ENCODE results near the gene FKBP7.
"Not testable (repeated sequence)": the region's sequence is repeated elsewhere in the genome, so short reads cannot be mapped to it uniquely, and the experiment has no call there.

Gene FKBP7

DNA sequence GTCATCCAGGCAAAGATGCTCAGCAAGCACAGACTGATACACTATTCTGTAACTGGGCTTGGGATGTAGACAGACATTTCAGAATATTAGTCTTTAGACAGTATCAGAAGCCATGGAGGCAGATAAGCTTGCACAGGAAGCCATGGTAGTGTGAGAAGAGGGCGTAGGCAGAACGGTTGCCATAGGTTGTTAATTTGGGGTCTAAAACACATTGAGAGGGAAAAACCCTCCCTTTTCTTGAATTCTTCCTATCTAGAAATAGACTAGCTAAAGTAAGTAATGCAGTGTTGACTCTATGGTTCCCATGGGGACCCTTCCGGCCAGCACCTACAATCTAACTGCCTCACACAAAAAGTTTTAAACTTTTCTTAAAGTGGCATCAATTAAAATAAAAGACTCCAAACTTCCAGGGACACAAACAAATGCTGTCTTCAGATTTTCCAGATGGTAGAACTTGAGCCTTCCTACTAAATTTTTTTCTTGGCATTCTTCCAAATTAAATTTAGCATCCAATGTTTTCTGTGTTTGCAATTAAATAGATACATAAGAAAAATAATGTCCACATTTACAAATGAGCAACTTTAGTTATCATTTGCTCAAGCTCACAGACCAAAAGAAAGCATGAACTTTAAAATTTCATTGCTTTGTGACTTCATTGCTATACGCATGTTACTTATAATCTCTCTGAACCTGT, 29.3 kb downstream of the FKBP7 start:
- DNase-seq: no peak

DNA sequence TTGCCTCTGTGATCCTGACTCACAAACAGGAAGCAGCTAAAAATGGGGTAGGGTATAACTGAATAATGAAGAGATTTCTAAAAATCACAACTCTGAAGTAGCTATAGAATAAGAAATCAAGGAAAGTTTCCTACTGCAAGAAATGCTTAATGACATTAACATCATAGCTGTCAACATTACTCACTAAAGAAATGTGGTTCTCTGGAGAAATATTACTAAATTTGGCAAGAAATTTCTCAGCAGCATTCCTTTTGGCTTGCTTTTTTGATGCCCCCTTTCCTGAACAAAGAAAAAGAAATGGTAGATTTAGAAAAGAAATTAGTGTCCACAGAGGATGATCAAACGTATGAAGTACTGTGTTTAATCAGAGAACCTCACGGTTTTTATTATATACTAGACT, 37.0 kb downstream of the FKBP7 start:
- DNase-seq: no peak

DNA sequence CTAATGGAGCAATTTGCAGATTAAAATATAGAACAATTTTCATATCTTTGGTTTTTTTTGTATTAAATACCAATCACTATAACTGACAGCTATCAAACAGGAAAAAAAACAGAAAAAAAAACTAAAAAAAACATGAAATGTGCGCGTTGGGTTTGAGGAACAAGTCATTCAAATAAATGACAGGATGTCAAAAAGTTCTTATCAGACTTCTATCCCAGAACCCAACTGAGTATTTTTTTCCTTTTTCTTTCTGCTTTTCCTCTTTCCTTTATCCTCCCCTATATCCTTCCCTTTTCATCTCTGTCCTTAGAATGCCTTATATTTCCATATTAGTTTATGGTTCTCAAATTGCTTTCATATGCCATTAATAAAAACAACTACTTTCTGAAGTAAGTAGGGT, 41.7 kb downstream of the FKBP7 start:
- no peak for DNase-seq

DNA sequence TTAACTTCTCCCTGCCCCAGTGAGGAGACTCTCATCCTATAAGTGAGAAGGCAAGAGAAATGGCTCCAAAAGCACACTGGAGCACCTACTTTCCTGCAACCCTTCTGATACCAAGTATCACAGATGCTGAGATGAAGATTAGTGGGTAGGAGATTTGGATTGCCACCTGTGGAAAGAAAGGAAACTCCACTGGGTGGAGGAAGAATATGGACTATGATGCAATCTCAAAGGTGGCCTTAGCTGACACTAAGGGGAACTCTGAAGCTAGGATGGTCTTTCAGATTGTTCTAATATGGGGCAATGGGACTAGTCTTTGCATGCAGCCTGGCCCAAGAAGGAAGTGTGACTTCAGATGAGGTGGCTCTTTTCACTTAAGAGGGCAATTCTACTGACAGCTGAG, 49.1 kb downstream of the FKBP7 start:
- DNase-seq: no peak

DNA sequence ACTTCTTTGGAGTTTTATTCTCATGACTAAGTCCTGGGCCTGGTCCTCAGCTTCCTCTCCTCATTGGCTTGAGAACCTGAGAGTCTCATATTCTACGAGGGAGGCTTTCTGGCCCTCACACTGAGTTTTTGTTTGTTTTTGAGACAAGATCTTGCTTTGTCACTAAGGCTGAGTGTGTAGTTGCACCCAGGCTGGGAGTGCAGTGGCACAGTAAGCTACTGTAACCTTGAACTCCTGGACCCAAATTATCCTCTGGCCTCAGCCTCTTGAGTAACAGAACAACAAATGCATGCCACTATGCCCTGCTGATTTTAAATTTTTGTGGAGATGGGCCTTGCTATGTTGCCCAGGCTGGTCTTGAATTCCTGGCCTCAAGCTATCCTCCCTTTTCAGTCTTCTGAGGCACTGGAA, 50.0 kb downstream of the FKBP7 start:
- DNase-seq: no peak

DNA sequence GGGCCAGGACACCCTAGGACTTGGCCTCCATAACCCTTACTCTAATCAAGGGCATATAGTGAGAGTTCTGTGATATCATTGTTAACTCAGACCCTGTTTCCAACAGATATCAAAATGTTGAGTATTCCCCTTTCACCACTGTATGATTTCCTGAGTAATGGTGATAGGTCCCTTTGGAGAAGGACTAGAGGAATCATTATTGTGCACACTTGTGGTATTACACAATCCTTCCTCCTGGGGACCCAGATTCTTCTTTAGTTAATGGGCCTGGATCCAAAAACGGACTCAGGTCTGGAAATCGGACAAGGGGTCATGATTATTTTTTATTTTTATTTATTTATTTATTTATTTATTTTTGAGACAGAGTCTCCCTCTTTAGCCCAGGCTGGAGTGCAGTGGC, 50.9 kb downstream of the FKBP7 start:
- no peak for DNase-seq

DNA sequence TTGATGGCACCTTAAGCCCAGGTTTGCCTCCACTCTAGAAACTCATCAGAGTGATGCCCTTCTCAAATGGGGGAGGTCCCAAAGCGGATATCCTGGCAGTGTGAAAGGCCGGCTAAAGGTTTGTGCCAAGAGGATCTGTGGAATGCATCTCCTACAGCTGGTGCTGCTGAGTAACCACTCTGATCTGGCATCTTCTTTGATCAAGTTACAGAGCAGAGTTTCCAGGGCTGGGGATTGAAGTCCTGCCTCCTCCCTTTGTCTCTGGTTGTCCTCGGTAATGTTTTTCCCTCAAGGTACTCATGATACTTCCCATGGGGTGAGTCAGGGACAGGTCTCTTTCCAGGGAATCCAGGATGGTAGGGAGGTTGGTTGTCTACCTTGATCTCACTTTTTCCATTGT, 52.0 kb downstream of the FKBP7 start:
- DNase-seq: no peak

DNA sequence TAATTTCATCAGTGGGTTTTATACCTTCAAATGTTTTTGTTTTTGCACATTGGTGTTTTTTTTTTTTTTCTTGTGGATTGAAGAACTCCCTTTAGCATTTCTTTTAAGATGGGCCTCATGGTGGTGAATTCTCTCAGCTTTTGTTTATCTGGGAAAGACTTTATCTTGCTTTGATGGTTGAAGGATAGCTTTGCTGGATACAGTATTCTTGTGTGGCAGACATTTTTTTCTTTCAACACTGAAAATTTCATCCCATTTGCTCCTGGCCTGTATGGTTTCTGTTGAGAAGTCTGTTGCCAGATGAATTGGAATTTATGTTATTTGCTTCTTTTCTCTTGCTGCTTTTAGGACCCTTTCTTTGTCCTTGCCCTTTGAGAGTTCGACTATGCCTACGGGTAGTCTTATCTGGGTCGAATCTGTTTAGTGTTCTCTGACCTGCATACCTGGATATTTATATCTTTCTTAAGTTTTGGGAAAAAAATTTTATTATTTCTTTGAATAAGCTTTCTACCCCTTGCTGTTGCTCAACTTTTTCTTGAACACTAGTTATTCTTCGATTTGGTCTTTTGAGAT, 53.1 kb downstream of the FKBP7 start:
- DNase-seq: no peak

DNA sequence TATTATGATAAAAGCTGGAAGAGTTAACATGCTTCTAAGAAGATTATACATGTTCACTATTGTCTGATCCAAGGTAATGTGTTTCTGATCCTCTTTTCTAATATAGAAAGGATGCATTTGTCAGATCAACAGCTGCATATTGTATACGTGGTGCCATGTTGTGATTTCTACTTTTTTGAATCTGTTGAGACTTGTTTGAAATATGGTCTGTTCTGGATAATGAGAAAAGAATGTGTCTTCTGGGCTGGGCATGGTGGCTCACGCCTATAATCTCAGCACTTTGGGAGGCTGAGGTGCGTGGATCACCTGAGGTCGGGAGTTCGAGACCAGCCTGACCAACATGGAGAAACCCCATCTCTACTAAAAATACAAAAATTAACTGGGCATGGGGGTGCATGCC, 54.7 kb downstream of the FKBP7 start:
- DNase-seq: not testable (repeated sequence)

DNA sequence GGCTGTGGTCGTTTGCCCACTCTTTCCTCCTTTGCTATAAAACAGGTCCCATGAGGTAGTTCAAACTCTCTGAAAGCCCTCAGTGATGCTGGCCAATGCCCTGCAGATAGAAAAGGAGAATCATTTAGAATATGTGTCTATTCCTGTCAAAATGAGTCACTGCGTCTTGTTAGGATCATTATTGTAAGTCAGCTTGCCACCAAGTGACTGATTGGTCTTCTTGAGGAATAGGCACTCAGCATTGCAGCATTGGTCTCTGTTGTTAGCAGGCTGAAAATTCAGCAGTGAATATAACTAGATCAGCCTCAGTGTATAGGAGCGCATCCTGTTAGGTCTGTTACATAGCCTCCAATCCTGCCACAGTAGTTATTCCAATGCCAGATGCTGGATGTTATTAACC, 56.3 kb downstream of the FKBP7 start:
- no peak for DNase-seq

DNA sequence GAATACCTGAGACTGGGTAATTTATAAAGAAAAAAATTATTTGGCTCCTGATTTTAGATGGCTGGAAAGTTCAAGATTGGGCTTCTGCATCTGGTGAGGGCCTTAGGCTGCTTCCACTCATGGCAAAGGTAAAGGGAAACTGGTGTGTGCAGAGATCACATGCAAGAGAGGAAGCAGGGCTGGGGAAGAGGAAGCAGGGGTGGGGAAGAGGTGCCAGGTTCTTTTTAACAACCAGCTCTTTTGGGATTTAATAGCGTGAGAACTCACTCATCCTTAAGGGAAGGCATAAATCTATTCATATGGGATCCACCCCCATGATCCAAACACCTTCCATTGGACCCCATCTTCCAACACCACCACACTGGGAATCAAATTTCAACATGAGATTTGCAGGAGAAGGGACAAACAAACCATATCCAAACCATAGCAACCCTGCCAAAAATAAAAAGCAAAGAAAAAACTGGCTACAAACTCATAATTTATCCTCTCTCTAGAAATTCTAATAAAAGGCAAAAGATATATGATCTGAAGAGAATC, 57.9 kb downstream of the FKBP7 start:
- DNase-seq: no peak

DNA sequence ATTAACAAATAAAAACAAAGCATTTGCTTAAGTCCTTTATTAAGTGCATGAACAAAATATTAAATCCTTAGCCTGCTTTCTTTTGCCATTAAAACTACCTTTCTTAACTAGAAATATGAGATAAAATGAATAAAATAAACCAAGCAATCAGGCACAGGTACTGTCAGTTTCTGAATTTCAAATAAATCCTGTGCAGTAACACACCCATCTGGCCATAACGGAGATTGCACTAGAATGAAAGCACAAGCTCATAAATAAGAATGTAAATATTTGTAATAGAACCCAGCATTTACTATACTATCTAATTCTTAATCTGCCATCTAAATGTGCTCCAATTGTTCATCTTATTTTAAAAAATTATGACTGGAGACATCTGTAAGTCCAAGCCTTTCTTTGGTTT, 59.3 kb downstream of the FKBP7 start:
- DNase-seq: no peak

DNA sequence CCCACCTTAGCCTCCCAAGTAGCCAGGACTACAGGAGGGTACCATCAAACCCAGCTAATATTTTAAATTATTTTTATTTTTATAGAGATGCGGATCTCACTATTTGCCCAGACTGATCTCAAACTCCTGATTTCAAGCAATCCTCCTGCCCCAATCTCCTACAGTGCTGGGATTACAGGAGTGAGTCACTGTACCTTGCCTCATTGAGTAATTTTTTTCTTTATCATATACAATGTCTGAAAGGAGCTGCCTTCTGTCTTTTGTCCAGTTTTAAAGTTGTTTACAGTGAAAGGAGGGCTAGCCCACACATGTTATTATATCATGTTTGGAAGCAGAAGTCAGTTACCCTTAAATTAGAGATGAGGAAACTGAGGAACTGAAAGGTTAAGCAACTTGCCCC, 60.0 kb downstream of the FKBP7 start:
- DNase-seq: no peak

DNA sequence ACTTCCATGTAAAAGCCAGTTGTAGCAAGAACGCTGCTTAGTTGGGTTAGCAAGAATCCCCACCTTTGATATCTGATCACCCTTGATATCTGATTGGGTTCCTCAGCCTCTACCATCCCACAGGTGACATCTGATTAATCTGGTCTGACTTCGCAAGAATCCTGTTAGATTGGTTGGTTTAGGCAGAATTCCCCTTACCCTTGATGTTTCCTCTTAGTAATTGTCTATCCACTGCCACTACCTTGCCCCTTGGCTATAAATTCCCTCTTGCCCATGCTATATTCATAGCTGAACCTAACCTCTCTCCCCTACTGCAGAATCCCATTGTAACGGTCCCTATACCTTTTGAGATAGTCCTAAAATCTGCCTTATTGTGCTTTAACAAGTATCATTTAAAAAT, 60.5 kb downstream of the FKBP7 start:
- no peak for DNase-seq

DNA sequence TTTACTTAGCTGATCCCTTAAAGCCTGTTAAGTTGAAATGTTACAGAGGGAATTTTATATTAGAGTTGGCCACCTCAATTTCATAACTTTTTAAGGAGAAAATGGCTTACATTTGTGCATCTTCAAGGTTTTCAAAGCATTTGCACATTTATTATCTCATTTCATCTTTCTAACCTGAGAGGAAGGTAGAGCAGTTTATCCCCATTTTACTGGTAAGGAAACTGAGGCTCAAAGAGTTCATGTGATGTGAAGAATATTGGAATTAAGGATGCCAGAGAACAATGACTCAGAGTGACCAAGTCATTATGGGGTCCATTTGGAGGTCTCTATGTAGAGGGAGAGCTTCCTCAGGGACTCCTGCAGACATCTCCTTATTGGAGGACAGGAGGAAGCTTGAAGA, 62.4 kb downstream of the FKBP7 start:
- no peak for DNase-seq

DNA sequence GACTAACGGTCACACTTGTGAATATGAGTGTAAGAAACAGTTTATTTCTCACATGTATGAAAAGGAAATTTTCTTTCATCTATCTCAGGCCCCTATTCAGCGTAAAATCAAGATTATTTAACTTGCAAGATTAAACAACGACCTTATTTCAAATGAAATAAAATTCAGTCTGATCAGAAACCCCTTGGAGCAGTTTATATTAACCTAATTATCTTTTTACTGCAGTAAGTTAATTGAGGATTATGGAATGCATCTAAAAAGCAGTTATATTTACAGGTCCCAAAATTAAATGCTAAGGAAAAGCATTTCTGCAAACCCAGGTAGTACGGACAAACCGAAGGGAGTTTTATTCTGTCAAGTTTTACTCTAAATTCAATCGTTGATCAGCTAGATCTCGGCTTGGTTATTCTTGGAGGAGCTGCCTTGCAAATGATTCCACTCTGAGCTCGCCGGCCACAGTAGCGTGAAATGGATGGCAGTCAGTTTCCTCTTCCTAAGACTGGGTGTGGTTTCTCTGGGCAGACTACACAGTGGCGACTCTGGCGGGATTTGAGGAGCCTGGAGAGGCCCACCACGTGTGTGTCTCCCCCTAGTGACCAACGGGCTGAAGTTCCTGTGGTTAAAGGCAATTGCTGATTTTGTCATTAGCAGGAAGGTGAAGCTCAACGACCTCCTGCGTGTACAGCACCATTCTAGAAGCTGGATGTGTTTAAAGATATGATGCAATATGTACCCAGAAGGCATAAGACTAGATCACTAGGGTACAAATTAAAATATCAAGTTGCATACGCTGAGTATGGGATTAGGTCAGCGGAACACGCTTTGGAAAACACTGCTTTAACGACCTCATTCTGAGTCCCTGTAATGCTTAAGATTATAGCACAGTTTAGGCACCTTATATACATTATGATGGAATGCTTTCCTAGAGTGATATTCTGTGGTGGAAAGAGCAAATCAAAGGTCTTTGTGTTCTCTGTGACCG, 63.8 kb downstream of the FKBP7 start:
- DNase-seq: peak; percentile 87
